GM18511 (cell line): ENCODE data around the gene ZNF608.

Experiments used
- ATAC-seq: cut with Tn5 transposase; IDR thresholded peaks from one replicate; pipeline ENCODE4 v1.9.1; 2021; ENCODE audit warnings: mild to moderate bottlenecking, moderate library complexity; ENCODE audit not compliant: unreplicated experiment

The ZNF608 gene

GRCh38 chr5:124720593-124720992 is 25.8 kb downstream of the ZNF608 start:
- ATAC-seq, result no peak

GRCh38 chr5:124719113-124719967 is 27.1 kb downstream of the ZNF608 start:
- ATAC-seq, result no peak

- ATAC-seq, result no peak
Measured at GRCh38 chr5:124718380-124718789, 28.1 kb downstream of the ZNF608 start.

- no peak for ATAC-seq
Measured at GRCh38 chr5:124716169-124716568, 30.3 kb downstream of the ZNF608 start.

- ATAC-seq, result no peak
Measured at GRCh38 chr5:124714910-124715309, 31.5 kb downstream of the ZNF608 start.

- ATAC-seq, result no peak
Measured at GRCh38 chr5:124713595-124713994, 32.8 kb downstream of the ZNF608 start.

- ATAC-seq, result no peak
Measured at GRCh38 chr5:124712731-124713305, 33.6 kb downstream of the ZNF608 start.

GRCh38 chr5:124708086-124708485 is 38.4 kb downstream of the ZNF608 start:
- no peak for ATAC-seq

GRCh38 chr5:124707520-124707919 is 38.9 kb downstream of the ZNF608 start:
- peak; percentile 23 for ATAC-seq

- ATAC-seq, result no peak
Measured at GRCh38 chr5:124706729-124707361, 39.6 kb downstream of the ZNF608 start.

GRCh38 chr5:124706051-124706450 is 40.4 kb downstream of the ZNF608 start:
- ATAC-seq, result no peak

- ATAC-seq, result no peak
Measured at GRCh38 chr5:124705577-124705976, 40.9 kb downstream of the ZNF608 start.

- peak; percentile 81 for ATAC-seq
Measured at GRCh38 chr5:124704594-124705284, 41.7 kb downstream of the ZNF608 start.

GRCh38 chr5:124703995-124704394 is 42.4 kb downstream of the ZNF608 start:
- no peak for ATAC-seq

- ATAC-seq, result no peak
Measured at GRCh38 chr5:124702525-124702924, 43.9 kb downstream of the ZNF608 start.

GRCh38 chr5:124701873-124702425 is 44.5 kb downstream of the ZNF608 start:
- no peak for ATAC-seq

- no peak for ATAC-seq
Measured at GRCh38 chr5:124701016-124701415, 45.4 kb downstream of the ZNF608 start.

- no peak for ATAC-seq
Measured at GRCh38 chr5:124700333-124700732, 46.1 kb downstream of the ZNF608 start.

- no peak for ATAC-seq
Measured at GRCh38 chr5:124698770-124699169, 47.7 kb downstream of the ZNF608 start.

- ATAC-seq, result no peak
Measured at GRCh38 chr5:124697933-124698591, 48.4 kb downstream of the ZNF608 start.

- no peak for ATAC-seq
Measured at GRCh38 chr5:124697501-124697900, 48.9 kb downstream of the ZNF608 start.
